HepG2 (cell line): ENCODE measurements around the gene PLS1.

Experiments used
- CBX2 ChIP-seq, 2 experiments: fragments of 200-600 bp in 1 of 2; sonication (generic); formaldehyde crosslinking in 1 of 2; IDR thresholded peaks; 2 replicates each; pipeline versions ENCODE4 v1.7.0 to v1.8.1; 2018 to 2022; ENCODE audit warnings: low read depth in 2 of 2, low read length in 1 of 2, mild to moderate bottlenecking in 1 of 2, missing genetic modification reagents in 1 of 2
- CBX5 ChIP-seq: sonication (generic); formaldehyde crosslinking; IDR thresholded peaks from 2 replicates; pipeline ENCODE4 v1.4.0; 2020; ENCODE audit warnings: missing genetic modification reagents, borderline replicate concordance
- CHD2 ChIP-seq: IDR thresholded peaks from 2 replicates; pipeline ENCODE4 v1.6.1; 2011; ENCODE audit warnings: low read depth, low read length, improper control_type of control experiment
- DR1 ChIP-seq: sonication (generic); formaldehyde crosslinking; IDR thresholded peaks from 2 replicates; pipeline ENCODE4 v1.8.0; 2021; ENCODE audit warnings: mild to moderate bottlenecking, missing genetic modification reagents, inconsistent platforms
- ESRRA ChIP-seq: sonication (generic); formaldehyde crosslinking; IDR thresholded peaks from 2 replicates; pipeline ENCODE4 v1.5.1; 2020; ENCODE audit warnings: mild to moderate bottlenecking, low read depth, missing genetic modification reagents
- KDM5B ChIP-seq: sonication (generic); formaldehyde crosslinking; IDR thresholded peaks from 2 replicates; pipeline ENCODE4 v1.4.0; 2020; ENCODE audit warnings: missing genetic modification reagents, mild to moderate bottlenecking, borderline replicate concordance
- RAD21 ChIP-seq: fragments of 450-650 bp; formaldehyde crosslinking; IDR thresholded peaks from 2 replicates; pipeline ENCODE4 v1.5.0; 2020; ENCODE audit warnings: mild to moderate bottlenecking
- RBFOX2 ChIP-seq: fragments of 200-400 bp; formaldehyde crosslinking; IDR thresholded peaks from 2 replicates; pipeline ENCODE4 v1.6.1; 2017; ENCODE audit warnings: low read depth, mild to moderate bottlenecking, low read length
- ZZZ3 ChIP-seq: sonication (generic); formaldehyde crosslinking; IDR thresholded peaks from 2 replicates; pipeline ENCODE4 v1.4.0; 2020; ENCODE audit warnings: missing genetic modification reagents, mild to moderate bottlenecking, borderline replicate concordance
- TF ChIP-seq, protein P1 (sequence below): sonication (generic); formaldehyde crosslinking; IDR thresholded peaks from 2 replicates; pipeline ENCODE4 v1.5.0; 2020; ENCODE audit warnings: mild to moderate bottlenecking, missing genetic modification reagents, moderate library complexity

DNA sequence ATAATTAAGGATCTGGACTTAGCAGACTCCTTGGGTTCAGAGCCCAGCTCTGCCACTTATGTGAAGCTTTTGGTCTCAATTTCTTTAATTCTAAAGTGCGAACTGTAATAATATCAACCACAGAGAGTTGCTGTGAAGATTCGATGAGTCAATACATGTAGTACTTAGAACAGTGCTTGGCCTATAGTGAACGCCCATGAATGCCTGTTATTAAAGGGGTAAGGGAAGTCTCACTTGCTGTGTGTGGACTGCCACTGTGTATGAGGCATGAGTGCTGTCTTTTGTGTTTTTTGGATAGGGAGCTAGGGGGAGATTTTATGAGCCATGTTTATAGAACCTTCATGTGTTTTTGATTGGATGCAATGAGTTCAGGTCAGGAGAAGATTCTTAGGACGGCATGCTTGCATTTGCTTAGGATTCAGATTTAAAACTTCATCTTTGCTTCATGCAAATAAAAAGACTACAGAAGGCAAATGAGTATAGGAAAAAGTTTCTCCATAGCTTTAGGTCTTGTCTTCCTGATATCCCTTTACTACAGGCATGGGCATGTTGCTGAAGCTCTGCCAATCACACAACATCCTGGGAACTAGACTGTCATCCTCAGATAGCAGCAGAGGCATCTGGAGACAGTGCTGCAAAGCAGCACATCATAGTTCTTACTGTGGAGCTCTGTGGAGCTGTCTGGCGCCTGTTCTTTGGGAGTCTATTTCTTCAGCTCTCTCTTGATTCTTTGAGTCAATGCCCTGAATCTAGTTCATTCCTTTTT, 50.0 kb downstream of the PLS1 start:
- TF ChIP-seq CHD2 (no peak), RBFOX2 (no peak), CBX2 (IDR thresholded peaks at IDR 0.05; ENCODE audit: low read depth, low read length) (no peak), CBX2 (CRISPR knock-in tag; IDR thresholded peaks at IDR 0.05; ENCODE audit: low read depth) (no peak), KDM5B (no peak), CBX5 (no peak), ZZZ3 (no peak), DR1 (CRISPR knock-in tag) (no peak), RAD21 (no peak), ESRRA (no peak)
- TF ChIP-seq, protein P1, sequence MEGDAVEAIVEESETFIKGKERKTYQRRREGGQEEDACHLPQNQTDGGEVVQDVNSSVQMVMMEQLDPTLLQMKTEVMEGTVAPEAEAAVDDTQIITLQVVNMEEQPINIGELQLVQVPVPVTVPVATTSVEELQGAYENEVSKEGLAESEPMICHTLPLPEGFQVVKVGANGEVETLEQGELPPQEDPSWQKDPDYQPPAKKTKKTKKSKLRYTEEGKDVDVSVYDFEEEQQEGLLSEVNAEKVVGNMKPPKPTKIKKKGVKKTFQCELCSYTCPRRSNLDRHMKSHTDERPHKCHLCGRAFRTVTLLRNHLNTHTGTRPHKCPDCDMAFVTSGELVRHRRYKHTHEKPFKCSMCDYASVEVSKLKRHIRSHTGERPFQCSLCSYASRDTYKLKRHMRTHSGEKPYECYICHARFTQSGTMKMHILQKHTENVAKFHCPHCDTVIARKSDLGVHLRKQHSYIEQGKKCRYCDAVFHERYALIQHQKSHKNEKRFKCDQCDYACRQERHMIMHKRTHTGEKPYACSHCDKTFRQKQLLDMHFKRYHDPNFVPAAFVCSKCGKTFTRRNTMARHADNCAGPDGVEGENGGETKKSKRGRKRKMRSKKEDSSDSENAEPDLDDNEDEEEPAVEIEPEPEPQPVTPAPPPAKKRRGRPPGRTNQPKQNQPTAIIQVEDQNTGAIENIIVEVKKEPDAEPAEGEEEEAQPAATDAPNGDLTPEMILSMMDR: no peak
